Measurements from ENCODE around the gene EIF2S3.

- no peak for TF ChIP-seq CTCF (IDR thresholded peaks at IDR 0.05; ENCODE audit: low read depth, low read length)
- TF ChIP-seq EZH2phosphoT487 (IDR thresholded peaks at IDR 0.05; ENCODE audit: low read depth), result no peak
Measured at GRCh38 chrX:24090300-24091200, 35.8 kb downstream of the EIF2S3 start.

Measured in OCI-LY3 (cell line).